Hindlimb muscle (tissue), 1 donor: Measurements from ENCODE around the gene SPATA24. TPM values are rescaled to one million over a fixed set of nuclear protein-coding genes. Genes with fewer than 3 reads are reported as not detected.

Source experiments
- polyA plus RNA-seq: library from polyadenylated mRNA; unstranded; fragments of 120-200 nt; gene quantifications from one replicate; pipeline ENCODE4 v1.2.1, GENCODE V29; 2013; ENCODE audit not compliant: insufficient read length

The SPATA24 gene
- polyA plus RNA-seq, 1 donor = 14.9 TPM

Other genes with a start within 250 kb of the SPATA24 start
- 27.9 TPM for gene SIL1, start 205.7 kb downstream of the SPATA24 start, polyA plus RNA-seq
- gene MATR3, start 110.3 kb downstream of the SPATA24 start, polyA plus RNA-seq = 262 TPM
- gene PAIP2, start 62.2 kb downstream of the SPATA24 start, polyA plus RNA-seq = 106 TPM
- gene SLC23A1, start 20.8 kb downstream of the SPATA24 start, polyA plus RNA-seq = 0.48 TPM
- 0.53 TPM for gene MZB1, start 14.2 kb downstream of the SPATA24 start, polyA plus RNA-seq
- gene PROB1, start 9.0 kb downstream of the SPATA24 start, polyA plus RNA-seq = 55.2 TPM
- gene DNAJC18, start 35.4 kb upstream of the SPATA24 start, polyA plus RNA-seq = 23.0 TPM
- 29.6 TPM for gene ECSCR, start 58.7 kb upstream of the SPATA24 start, polyA plus RNA-seq
- not detected for gene SMIM33, start 66.9 kb upstream of the SPATA24 start, polyA plus RNA-seq
- 49.0 TPM for gene STING1, start 78.7 kb upstream of the SPATA24 start, polyA plus RNA-seq
- gene UBE2D2, start 157.2 kb upstream of the SPATA24 start, polyA plus RNA-seq = 112 TPM
- 95.0 TPM for gene CXXC5, start 244.3 kb upstream of the SPATA24 start, polyA plus RNA-seq